Renal cortical epithelial cell (primary cell): ENCODE measurements around the gene RGR. TPM values are rescaled to one million over a fixed set of nuclear protein-coding genes. Genes with fewer than 3 reads are reported as not detected.
A peak's percentile ranks its signal among the peaks of the same experiment; 100 is the strongest.

Experiments used
- DNase-seq: peaks from one replicate; pipeline ENCODE4 v3.0.0-alpha.2; 2011; ENCODE audit warnings: low read depth
- total RNA-seq: library from RNA; depleted of rRNA; stranded (reverse); fragments of >200 nt; gene quantifications from 2 replicates; pipeline ENCODE4 v1.2.3, GENCODE V29; 2014

Gene RGR
- total RNA-seq, 1 donor from 2014 or later, result not detected

GRCh38 chr10:84221916-84222315, 22.9 kb upstream of the RGR start:
- DNase-seq, result no peak

GRCh38 chr10:84224411-84225028, 20.3 kb upstream of the RGR start:
- peak; percentile 1 for DNase-seq

DNA sequence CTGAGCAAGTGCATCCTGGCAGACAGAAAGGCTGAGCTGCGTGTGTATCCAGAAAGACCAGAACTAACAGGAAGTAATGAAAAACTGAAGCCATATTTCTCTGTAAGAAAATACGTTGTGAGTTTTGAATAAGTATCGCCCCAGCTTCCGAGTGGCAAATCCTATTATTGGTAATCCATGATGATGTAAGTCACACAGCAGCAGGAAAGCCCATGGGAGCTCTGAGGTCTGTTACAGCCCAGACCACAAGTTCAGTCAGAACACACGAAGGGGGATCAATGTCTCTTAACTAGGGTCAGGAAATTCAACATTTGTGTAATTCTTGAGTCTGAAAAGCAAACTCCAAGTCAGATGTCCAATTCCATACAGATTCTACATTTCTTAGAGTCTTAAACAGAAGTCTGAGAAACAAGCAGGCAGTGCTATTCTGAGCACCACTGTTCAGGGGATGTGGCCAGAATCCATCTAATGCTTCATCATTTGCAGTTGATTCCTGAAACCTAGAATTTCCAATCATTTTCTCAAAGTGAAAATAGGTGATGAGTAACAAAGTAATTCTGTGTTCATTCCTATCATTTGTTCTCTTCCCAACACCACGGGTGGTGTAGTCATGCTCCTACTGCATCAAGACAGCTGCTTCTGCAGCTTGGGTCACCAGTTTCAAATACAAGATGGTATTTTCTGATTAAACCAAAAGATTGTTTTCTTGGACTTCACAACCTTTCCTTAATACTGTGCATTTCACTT, 19.3 kb upstream of the RGR start, which contains the start of gene LRIT2:
LRIT2 (minus strand) TSS at position 118 of the 747 bp plus-strand sequence; CDS start at position 94, 24 bp downstream.
- DNase-seq, result no peak

GRCh38 chr10:84226616-84227015, 18.2 kb upstream of the RGR start:
- no peak for DNase-seq

- no peak for DNase-seq
Observed at GRCh38 chr10:84227810-84228209, 17.0 kb upstream of the RGR start.

DNA sequence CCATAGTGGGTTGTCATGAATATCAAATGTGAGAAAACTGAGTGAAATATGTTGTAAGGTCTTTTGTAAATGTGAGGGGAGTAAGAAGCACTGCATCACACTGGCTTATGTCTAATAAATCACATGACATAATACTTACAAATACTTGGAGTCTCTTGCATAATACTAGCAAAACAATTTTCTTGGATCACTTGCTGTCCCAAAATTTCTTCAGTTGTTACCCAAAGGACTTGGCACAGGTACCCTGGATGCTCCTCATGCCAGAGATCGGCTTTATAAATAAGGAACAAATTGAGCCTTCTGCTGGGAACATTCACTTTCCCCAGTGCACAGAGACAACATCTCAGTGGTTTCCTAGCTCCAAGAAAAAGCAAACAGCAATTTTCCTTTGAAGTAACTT, 14.5 kb upstream of the RGR start:
- DNase-seq, result no peak

- no peak for DNase-seq
Observed at GRCh38 chr10:84232376-84232775, 12.5 kb upstream of the RGR start.

DNA sequence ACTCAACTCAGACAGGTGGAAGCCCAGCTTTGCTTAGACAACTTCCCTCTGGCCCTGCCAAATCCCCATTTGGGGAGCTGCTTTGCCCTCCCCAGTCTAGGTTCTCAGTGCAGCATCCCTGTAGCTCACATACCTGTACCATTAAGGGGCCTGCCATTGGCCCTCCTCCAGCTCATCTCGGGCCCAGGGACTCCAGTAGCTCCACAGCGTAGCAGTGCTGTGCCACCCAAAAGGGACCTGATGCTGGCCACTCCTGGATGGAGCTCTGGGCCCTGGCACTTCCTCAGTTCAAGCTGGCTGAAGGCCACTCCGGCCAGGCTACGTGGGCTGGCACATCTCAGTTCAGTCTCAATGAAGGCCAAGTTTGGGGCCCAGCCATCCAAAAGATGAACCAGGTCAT, 10.9 kb upstream of the RGR start:
- DNase-seq, result no peak

DNA sequence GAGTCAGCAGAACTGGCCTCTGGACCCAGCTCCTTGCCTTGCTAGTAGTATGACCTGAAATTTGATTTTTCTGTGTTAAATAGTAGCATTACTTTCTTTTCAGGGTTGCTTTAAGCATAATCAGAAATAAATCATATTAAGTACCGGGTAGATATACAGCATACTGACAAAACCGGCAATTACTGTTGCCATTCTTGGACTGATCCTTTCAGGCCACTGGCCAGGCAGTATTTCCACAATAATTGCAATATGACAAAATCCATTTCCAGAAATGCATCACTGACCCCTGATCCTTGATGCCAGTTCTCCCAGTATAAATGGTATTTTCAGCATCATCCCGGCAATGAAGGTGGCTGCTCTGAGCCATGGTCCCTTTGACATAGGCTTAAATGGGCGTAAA, 10.4 kb upstream of the RGR start:
- DNase-seq, result no peak

GRCh38 chr10:84235096-84235495, 9.8 kb upstream of the RGR start:
- no peak for DNase-seq

DNA sequence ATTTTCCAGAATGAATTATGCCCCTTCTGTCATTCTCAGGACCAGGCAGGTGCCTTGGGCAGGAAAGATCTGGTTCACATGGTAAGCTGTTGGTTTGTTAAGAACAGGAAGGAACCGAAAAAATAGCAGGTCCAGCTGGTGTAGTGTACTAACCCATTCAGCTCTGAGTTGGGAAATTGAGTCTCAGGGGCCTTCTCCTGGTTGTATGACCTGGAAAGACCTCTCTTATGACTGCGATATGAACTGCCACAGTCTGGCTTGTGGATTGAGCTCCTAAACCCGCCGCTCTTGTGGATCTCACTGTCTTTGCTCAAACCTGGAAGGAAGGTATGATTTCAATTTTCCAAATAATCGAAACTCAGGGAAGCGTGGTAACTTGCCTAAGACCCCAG, 8.1 kb upstream of the RGR start:
- DNase-seq, result no peak

DNA sequence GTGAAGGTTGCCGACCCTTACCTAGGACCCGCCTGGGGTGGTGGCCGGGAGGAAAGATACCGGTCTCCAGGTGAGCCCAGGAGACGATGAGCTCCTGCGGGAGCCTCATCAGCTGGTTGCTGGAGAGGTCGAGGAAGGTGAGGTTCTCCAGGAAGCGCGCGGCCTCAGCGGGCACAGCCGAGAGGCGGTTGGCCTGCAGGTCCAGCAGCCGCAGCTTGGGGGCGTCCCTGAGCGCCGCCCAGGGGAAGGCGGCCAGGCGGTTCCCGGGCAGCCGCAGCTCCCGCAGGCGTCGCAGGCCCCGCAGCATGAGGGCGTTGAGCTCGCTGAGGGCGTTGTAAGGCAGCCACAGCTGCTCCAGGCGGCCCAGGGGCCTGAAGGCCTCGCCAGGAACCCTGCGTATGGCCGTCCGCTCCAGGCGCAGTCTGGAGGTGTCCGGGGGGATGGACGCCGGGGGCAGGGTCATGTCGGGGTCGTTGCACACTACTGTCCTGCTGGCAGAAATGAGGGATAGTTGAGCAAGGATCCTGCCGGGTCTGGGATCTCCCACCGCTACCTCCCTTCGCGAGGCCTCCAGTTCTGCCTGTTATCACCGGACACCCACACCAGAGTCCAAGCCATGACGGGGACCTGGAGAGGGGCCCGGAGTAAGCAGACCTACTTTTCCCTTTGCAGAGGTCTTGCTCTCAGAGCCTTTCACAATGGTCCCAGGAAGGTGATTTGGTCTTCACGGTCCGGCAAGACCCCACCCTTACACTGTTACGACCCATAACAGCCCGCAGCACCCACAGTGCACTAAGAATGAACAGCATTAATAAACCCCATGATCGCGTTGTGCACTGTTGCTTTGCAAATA, 7.4 kb upstream of the RGR start:
- no peak for DNase-seq

DNA sequence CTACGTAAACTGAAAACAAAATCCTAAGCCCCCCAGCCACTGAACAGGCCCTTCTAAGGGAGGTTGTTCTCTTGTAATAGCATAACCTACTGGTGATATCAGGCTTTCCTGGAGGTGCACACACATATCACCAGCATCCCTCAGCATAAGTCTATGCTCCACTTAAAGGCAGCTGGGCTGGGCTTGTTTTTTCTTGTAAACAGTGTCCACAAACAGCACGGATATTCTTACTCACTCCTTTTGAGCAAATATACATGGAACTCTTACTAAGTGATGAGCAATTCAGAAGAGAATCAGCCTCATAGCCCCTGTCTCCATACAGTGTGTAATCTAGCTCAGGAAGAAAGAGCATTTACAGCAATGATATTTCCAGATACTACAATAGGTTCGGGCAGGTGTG, 5.9 kb upstream of the RGR start:
- DNase-seq, result no peak

DNA sequence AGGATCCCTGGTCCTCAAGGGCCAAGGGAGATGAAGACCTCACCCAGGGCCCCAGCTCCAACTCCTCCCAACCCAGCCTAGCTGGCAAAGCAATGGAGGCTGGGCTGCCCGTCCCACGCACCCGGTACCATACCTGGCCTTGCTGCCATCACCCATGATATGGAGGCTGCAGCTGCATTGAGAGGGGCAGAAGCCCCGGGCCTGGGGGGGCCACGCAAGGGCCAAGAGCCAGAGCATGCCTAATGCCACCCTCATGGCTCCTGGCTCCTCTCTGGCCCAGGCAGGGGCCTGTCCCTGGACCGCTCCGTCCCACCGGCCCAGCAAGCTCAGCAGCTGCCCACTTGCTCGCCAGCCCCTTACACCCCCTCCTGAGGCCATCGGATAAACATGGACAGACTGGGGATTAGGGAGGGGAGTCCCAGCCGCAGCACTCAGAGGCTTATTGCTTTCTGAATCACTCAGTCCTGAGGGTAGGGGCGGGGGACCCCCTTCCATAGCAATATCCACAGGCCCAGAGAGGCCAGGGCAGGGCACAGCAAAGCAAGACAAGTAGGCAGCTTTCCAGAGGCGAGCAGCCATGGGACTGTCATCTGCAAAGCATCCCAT, 3.6 kb upstream of the RGR start, which contains the start of gene LRIT1:
LRIT1 (minus strand) TSS at position 362 of the 606 bp plus-strand sequence; CDS start at position 255, 107 bp downstream.
- no peak for DNase-seq

- no peak for DNase-seq
Observed at GRCh38 chr10:84243759-84244158, 1.1 kb upstream of the RGR start.

- DNase-seq, result no peak
Observed at GRCh38 chr10:84247496-84247895, 2.6 kb downstream of the RGR start.

DNA sequence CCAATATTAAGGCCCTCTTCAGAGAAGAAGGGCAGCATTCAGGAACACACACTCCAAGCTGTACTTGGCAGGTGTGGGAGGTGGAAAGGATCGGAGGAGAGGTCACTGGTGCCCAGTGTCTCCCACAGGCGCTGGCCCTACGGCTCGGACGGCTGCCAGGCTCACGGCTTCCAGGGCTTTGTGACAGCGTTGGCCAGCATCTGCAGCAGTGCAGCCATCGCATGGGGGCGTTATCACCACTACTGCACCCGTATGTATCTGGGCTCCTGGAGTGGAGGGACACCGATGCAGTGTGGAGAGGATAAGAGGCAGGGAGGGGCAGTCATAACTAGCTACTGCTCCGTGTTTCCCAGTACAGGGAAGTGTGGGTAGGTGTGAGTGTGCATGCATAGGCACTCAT, 3.9 kb downstream of the RGR start:
- DNase-seq, result no peak

GRCh38 chr10:84254552-84255478, 10.0 kb downstream of the RGR start:
- DNase-seq, result no peak

GRCh38 chr10:84256510-84257342, 11.9 kb downstream of the RGR start:
- DNase-seq, result peak; percentile 7
